Heart left ventricle (tissue), 16 donors: ENCODE data around the gene USP13. TPM values are rescaled to one million over a fixed set of nuclear protein-coding genes. Genes with fewer than 3 reads are reported as not detected.

Experiments used
- ATAC-seq, 4 donors: fragments of 200-7000 bp; cut with Tn5 transposase; one replicate each; pipeline ENCODE4 v1.9.1; 2020 to 2022; ENCODE audit warnings: moderate library complexity in 4 of 4, mild to moderate bottlenecking in 3 of 4, moderate number of reproducible peaks in 1 of 4
- DNase-seq, 5 donors: peaks; one replicate each; pipeline ENCODE4 v3.0.0-alpha.2; 2020
- H3K27ac ChIP-seq, 12 donors: fragments of 200-600 bp; sonication (generic) in 4 of 12; one replicate each; pipeline versions ENCODE4 v1.5.0 to v1.8.0; 2016 to 2022; ENCODE audit warnings: mild to moderate bottlenecking in 2 of 12
- H3K27me3 ChIP-seq, 9 donors: fragments of 200-600 bp; sonication (generic) in 2 of 9; one replicate each; pipeline versions ENCODE4 v1.5.1 to v1.8.0; 2016 to 2022; ENCODE audit warnings: mild to moderate bottlenecking in 3 of 9
- H3K36me3 ChIP-seq, 9 donors: fragments of 200-600 bp; sonication (generic) in 2 of 9; one replicate each; pipeline versions ENCODE4 v1.5.0 to v1.8.0; 2018 to 2022; ENCODE audit warnings: mild to moderate bottlenecking in 2 of 9
- H3K4me1 ChIP-seq, 12 donors: fragments of 200-600 bp; sonication (generic) in 4 of 12; one replicate each; pipeline versions ENCODE4 v1.5.0 to v1.8.0; 2016 to 2022; ENCODE audit warnings: mild to moderate bottlenecking in 3 of 12
- H3K4me3 ChIP-seq, 12 donors: fragments of 200-600 bp; sonication (generic) in 4 of 12; one replicate each; pipeline versions ENCODE4 v1.5.0 to v1.8.0; 2017 to 2022; ENCODE audit warnings: mild to moderate bottlenecking in 9 of 12, moderate library complexity in 4 of 12
- H3K9me3 ChIP-seq, 12 donors: fragments of 200-600 bp; sonication (generic) in 4 of 12; one replicate each; pipeline versions ENCODE4 v1.5.0 to v1.8.0; 2016 to 2022; ENCODE audit warnings: mild to moderate bottlenecking in 1 of 12
- CTCF ChIP-seq, 12 donors: fragments of 200-600 bp; sonication (generic) in 4 of 12; IDR thresholded peaks; one replicate each; pipeline versions ENCODE4 v1.5.0 to v1.8.0; 2018 to 2022; ENCODE audit warnings: antibody characterized with exemption in 12 of 12, mild to moderate bottlenecking in 5 of 12
- POLR2A ChIP-seq, 2 donors: fragments of 450-650 bp; IDR thresholded peaks; one replicate each; pipeline ENCODE4 v1.6.1; 2017; ENCODE audit warnings: antibody characterized with exemption in 2 of 2, mild to moderate bottlenecking in 2 of 2, moderate library complexity in 2 of 2
- WGBS, 4 donors: extraction: QIAGEN DNeasy Blood & Tissue Kit in 2 of 4; methylation state at CpG; one replicate each; pipeline versions ENCODE4 v1.1.5 to v1.1.7; 2013 to 2018; 5-methylcytosine and 5-hydroxymethylcytosine counted together
- intact Hi-C, 10 donors: fragments of 100-400 bp; cut with DNase I; formaldehyde crosslinking; loops; one replicate each; pipeline versions ENCODE4 v1.11.1 to v1.14.2; 2022
- polyA plus RNA-seq, 2 donors: library from polyadenylated mRNA; stranded (reverse); fragments of 200-250 nt; gene quantifications; one replicate each; pipeline ENCODE4 v1.2.3, GENCODE V29; 2013
- total RNA-seq, 9 donors: library from RNA; depleted of rRNA in 2 of 9; stranded (reverse); fragments of >200 nt in 2 of 9; fragmentation: NEBNext Ultra II Directional in 3 of 9; extraction: Animal tissue kit (Norgen Biotek cat#: 25700) in 3 of 9; gene quantifications; one replicate each; pipeline versions ENCODE4 v1.1.0 to v1.2.4, GENCODE V29; 2016 to 2023
- donor health status: ischemic (EF 13 %, LVEDD 7.1; RV severe dilation, severe dysfunction).
- donor health status: healthy with polysubstance abuse.
- donor health status: DM: no; HTN: yes; CAD: no.
- donor health status: DM: no; HTN: no; CAD: no.
- donor health status: ischemic (EF 25% LVEDD 6.9; RV normal size, moderate dysfunction).
- donor health status: ischemic (EF 25% LVEDD 5.7; RV mildly dilated, moderate dysfunction).
- donor health status: healthy.
- donor health status: DM: yes; HTN: yes; CAD: no.
- donor health status: ischemic (EF 35%, LVEDD 5.7; RV mildly dilated, moderate dysfunction).
- donor health status: nonischemic (EF 11% LVEDD 7.7; RV severe dilation, severe dysfunction).
- donor health status: DM: yes; HTN: yes; CAD: no.
- donor health status: PGD.
- donor health status: ischemic (EF 29% LVEDD 5.4; RV normal size, mild dysfunction).
- donor health status: nonischemic (EF 23%, LVEDD 6.1; RV moderate dilation, normal function).

The USP13 gene
- total and polyA plus RNA-seq, 11 donors: 29.2 to 287 (median 137) TPM

- no peak for TF ChIP-seq POLR2A (IDR thresholded peaks at IDR 0.05)
- no peak for TF ChIP-seq CTCF (IDR thresholded peaks at IDR 0.05)
- no peak overlapping the region for H3K27ac ChIP-seq
- no peaks in the 10 kb centered on the region for H3K9me3 ChIP-seq
- no peaks in the 10 kb centered on the region for H3K36me3 ChIP-seq
- ATAC-seq (no peak), DNase-seq (no peak)
- WGBS, 4 donors: 75 to 81% (median 78%) methylated on average over 3 of the region's 3 CpGs
- intact Hi-C loops: loop anchor here in 2 of 10 donors (10.0 kb wide), 2 partner anchors 57 to 783 kb away; partner anchors contain the start of gene TTC14 (in 1 of the 2)
- peaks cover 0 to 22% (median 0%) of the 10 kb centered on the region in 12 donors for H3K4me1 ChIP-seq
- no peak overlapping the region for H3K4me3 ChIP-seq
- no peaks in the 10 kb centered on the region for H3K27me3 ChIP-seq
Measured at GRCh38 chr3:179822296-179822695, 169.5 kb downstream of the USP13 start.

- H3K27ac ChIP-seq: no peak overlapping the region
- no peaks in the 10 kb centered on the region for H3K36me3 ChIP-seq
- ATAC-seq: no peak
- intact Hi-C loops: loop anchor here in 2 of 10 donors (10.0 kb wide), 2 partner anchors 61 to 779 kb away; partner anchors contain the start of gene TTC14 (in 1 of the 2)
- 68 to 72% (median 70%) methylated on average over 6 of the region's 6 CpGs for WGBS, 4 donors
- DNase-seq: no peak
- H3K4me1 ChIP-seq: peaks cover 0 to 14% (median 0%) of the 10 kb centered on the region in 12 donors
- H3K9me3 ChIP-seq: no peaks in the 10 kb centered on the region
- TF ChIP-seq POLR2A (IDR thresholded peaks at IDR 0.05): no peak
- no peak for TF ChIP-seq CTCF (IDR thresholded peaks at IDR 0.05)
- H3K27me3 ChIP-seq: no peaks in the 10 kb centered on the region
- H3K4me3 ChIP-seq: no peak overlapping the region
Measured at GRCh38 chr3:179825527-179826246, 172.8 kb downstream of the USP13 start.

GRCh38 chr3:179826247-179826637 is 173.4 kb downstream of the USP13 start:
- Histone ChIP-seq H3K36me3 (no peaks in the 10 kb centered on the region), H3K4me3 (no peak overlapping the region), H3K27ac (no peak overlapping the region), H3K27me3 (no peaks in the 10 kb centered on the region), H3K9me3 (no peaks in the 10 kb centered on the region), H3K4me1 (peaks cover 0 to 14% (median 0%) of the 10 kb centered on the region in 12 donors)
- intact Hi-C loops: loop anchor here in 2 of 10 donors (10.0 kb wide), 2 partner anchors 61 to 779 kb away; partner anchors contain the start of gene TTC14 (in 1 of the 2)
- TF ChIP-seq POLR2A (IDR thresholded peaks at IDR 0.05) (no peak), CTCF (IDR thresholded peaks at IDR 0.05) (no peak)
- DNase-seq (no peak), ATAC-seq (no peak)
- 0 to 10% (median 4%) methylated on average over 1 of the region's 1 CpG for WGBS, 4 donors

DNA sequence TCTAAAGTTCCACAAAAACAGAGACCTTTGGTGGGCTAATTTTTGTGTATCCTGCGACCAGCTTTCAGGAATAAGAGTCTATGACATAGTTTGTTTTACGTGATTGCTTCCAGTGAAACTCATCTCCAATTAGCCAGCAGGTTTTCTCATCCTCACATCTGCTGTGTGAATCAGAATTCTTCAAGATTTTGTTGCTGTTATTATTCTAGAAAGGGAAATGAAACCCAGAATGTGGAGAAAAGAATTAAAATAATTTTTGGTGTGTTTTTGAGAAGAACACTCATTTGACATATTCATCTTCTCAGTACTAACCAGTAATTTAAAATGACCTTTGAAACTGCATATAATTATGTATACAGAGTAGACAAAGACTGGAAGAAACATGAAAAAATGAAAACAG is 175.9 kb downstream of the USP13 start:
- WGBS, 4 donors: 78 to 90% (median 80%) methylated on average over 2 of the region's 2 CpGs
- H3K4me1 ChIP-seq: peaks cover 0 to 9% (median 0%) of the 10 kb centered on the region in 12 donors
- H3K36me3 ChIP-seq: no peaks in the 10 kb centered on the region
- no peak overlapping the region for H3K27ac ChIP-seq
- ATAC-seq (no peak), DNase-seq (no peak)
- H3K9me3 ChIP-seq: no peaks in the 10 kb centered on the region
- no peaks in the 10 kb centered on the region for H3K27me3 ChIP-seq
- TF ChIP-seq CTCF (IDR thresholded peaks at IDR 0.05) (no peak), POLR2A (IDR thresholded peaks at IDR 0.05) (no peak)
- H3K4me3 ChIP-seq: no peak overlapping the region
- intact Hi-C loops: loop anchor here in 2 of 10 donors (10.0 kb wide), 2 partner anchors 64 to 776 kb away; partner anchors contain the start of gene TTC14 (in 1 of the 2)
